Smooth muscle cell (in vitro differentiated cells): Measurements from ENCODE around the gene RPL22. TPM values are rescaled to one million over a fixed set of nuclear protein-coding genes. Genes with fewer than 3 reads are reported as not detected.

Source experiments
- DNase-seq: peaks from one replicate; lab custom pipeline; 2025; ENCODE audit not compliant: unreplicated experiment; lab: John Stamatoyannopoulos, UW
- H2AFZ ChIP-seq: fragments of 200-600 bp; sonication (generic); 2 replicates; pipeline ENCODE4 v1.6.0; 2016; ENCODE audit warnings: antibody characterized with exemption, low read depth, mild to moderate bottlenecking
- H3F3A ChIP-seq: fragments of 200-600 bp; sonication (generic); 2 replicates; pipeline ENCODE4 v1.6.0; 2017; ENCODE audit warnings: antibody characterized with exemption, low read depth
- H3K27ac ChIP-seq: fragments of 200-600 bp; sonication (generic); 2 replicates; pipeline ENCODE4 v1.5.1; 2016; ENCODE audit warnings: low read depth, mild to moderate bottlenecking
- H3K27me3 ChIP-seq: fragments of 200-600 bp; sonication (generic); 2 replicates; pipeline ENCODE4 v1.6.1; 2016; ENCODE audit warnings: low read depth, mild to moderate bottlenecking
- H3K36me3 ChIP-seq: fragments of 200-600 bp; sonication (generic); 2 replicates; pipeline ENCODE4 v1.5.1; 2016; ENCODE audit warnings: low read depth
- H3K4me1 ChIP-seq: fragments of 200-600 bp; sonication (generic); 2 replicates; pipeline ENCODE4 v1.5.1; 2016; ENCODE audit warnings: low read depth
- H3K4me2 ChIP-seq: fragments of 200-600 bp; sonication (generic); 2 replicates; pipeline ENCODE4 v1.6.0; 2016; ENCODE audit warnings: mild to moderate bottlenecking
- H3K4me3 ChIP-seq: fragments of 200-600 bp; sonication (generic); 2 replicates; pipeline ENCODE4 v1.5.1; 2016; ENCODE audit warnings: mild to moderate bottlenecking
- H3K79me2 ChIP-seq: fragments of 200-600 bp; sonication (generic); 2 replicates; pipeline ENCODE4 v1.6.0; 2016; ENCODE audit warnings: low read depth, mild to moderate bottlenecking
- H3K9ac ChIP-seq: fragments of 200-600 bp; sonication (generic); 2 replicates; pipeline ENCODE4 v1.6.0; 2016; ENCODE audit warnings: low read depth
- H3K9me3 ChIP-seq: fragments of 200-600 bp; sonication (generic); replicated peaks from 2 replicates; pipeline ENCODE4 v1.5.1; 2016; ENCODE audit warnings: low read depth
- H4K20me1 ChIP-seq: fragments of 200-600 bp; sonication (generic); 2 replicates; pipeline ENCODE4 v1.6.0; 2016; ENCODE audit warnings: low read depth
- WGBS: methylation state at CpG from one replicate; pipeline ENCODE4 v1.1.7; 2016; ENCODE audit warnings: low lambda C conversion rate; 5-methylcytosine and 5-hydroxymethylcytosine counted together
- polyA plus RNA-seq: library from polyadenylated mRNA; unstranded; fragments of >200 nt; fragmentation: Nextera tagmentation; extraction: Ambion mirVana; gene quantifications from 2 replicates; pipeline ENCODE4 v1.2.1, GENCODE V29; 2016
- total RNA-seq: library from RNA; depleted of rRNA; stranded (reverse); fragments of >200 nt; gene quantifications from 2 replicates; pipeline ENCODE4 v1.2.3, GENCODE V29; 2014
- TF ChIP-seq, protein P1 (sequence below): fragments of 200-600 bp; sonication (generic); IDR thresholded peaks from 2 replicates; pipeline ENCODE4 v1.5.1; 2017; ENCODE audit warnings: borderline replicate concordance, mild to moderate bottlenecking, antibody characterized with exemption; ENCODE audit not compliant: insufficient read depth, poor library complexity, severe bottlenecking

RPL22 gene
- total and polyA plus RNA-seq, 2 experiments from 2014 or later, result 108 TPM

DNA sequence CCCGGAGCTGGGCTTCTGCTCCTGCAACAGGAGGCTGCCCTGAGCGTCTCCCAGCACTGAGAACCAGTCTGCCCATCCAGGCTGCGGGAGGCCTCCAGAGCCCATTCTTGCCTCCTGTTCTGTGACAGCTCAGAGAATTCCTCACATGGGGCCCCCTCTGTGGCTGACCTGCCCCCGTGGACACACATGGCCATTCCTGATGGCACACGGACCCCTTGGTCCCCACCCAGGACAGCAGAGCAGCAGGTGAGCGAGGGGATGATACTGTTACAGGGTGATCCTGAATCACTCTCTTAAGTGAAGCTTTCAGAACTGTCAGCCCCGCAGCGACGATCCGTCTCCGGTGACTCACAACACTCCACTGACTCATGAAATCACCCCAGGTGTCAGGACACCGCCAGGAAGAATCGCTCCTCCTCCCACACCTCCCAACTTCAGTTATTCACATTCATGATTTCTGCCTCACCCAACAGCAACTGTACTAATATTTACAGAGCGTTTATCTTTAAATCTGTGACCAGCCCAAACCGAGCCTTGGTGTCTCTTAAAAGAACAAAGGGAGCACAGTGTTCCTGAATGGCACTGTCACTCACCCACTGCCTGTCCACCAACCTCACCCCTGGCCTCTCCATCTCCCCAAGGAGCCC, 41.7 kb downstream of the RPL22 start:
- Histone ChIP-seq H3K4me2 (no peak overlapping the region), H3K36me3 (no peaks in the 10 kb centered on the region), H3K27me3 (peaks cover 2% of the 10 kb centered on the region), H4K20me1 (no peaks in the 10 kb centered on the region), H3K9me3 (no peaks in the 10 kb centered on the region), H2AFZ (no peak overlapping the region), H3K79me2 (no peaks in the 10 kb centered on the region), H3K9ac (no peak overlapping the region), H3K4me3 (no peak overlapping the region), H3F3A (no peaks in the 10 kb centered on the region), H3K27ac (no peak overlapping the region), H3K4me1 (no peaks in the 10 kb centered on the region)
- 32% methylated on average over 15 of the region's 15 CpGs for WGBS
- TF ChIP-seq, protein P1, sequence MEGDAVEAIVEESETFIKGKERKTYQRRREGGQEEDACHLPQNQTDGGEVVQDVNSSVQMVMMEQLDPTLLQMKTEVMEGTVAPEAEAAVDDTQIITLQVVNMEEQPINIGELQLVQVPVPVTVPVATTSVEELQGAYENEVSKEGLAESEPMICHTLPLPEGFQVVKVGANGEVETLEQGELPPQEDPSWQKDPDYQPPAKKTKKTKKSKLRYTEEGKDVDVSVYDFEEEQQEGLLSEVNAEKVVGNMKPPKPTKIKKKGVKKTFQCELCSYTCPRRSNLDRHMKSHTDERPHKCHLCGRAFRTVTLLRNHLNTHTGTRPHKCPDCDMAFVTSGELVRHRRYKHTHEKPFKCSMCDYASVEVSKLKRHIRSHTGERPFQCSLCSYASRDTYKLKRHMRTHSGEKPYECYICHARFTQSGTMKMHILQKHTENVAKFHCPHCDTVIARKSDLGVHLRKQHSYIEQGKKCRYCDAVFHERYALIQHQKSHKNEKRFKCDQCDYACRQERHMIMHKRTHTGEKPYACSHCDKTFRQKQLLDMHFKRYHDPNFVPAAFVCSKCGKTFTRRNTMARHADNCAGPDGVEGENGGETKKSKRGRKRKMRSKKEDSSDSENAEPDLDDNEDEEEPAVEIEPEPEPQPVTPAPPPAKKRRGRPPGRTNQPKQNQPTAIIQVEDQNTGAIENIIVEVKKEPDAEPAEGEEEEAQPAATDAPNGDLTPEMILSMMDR, result no peak
- DNase-seq, result no peak

DNA sequence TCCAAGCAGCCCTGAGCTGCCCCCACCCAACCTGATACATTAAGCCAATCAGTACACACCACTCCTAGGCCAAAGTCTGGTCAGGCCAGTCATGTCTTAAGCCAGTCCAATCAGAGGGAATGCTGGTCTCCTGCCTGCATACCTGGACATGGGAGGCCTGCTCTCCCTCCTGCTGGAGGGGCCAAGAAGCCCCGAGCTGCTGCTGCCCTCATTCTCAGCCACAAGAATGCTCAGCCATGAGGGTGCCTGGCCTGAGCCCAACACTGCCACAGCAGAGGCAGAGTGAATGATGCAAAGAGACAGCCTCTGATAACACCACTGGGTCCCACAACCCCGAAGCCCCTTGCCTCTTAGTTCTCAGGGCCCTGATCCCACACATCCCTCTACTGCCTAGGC, 42.3 kb downstream of the RPL22 start:
- no peak overlapping the region for H2AFZ ChIP-seq
- TF ChIP-seq, protein P1, result no peak
- H3F3A ChIP-seq, result no peaks in the 10 kb centered on the region
- no peaks in the 10 kb centered on the region for H3K79me2 ChIP-seq
- no peaks in the 10 kb centered on the region for H3K4me1 ChIP-seq
- DNase-seq, result no peak
- H3K4me3 ChIP-seq, result no peak overlapping the region
- no peaks in the 10 kb centered on the region for H3K36me3 ChIP-seq
- H3K27ac ChIP-seq, result no peak overlapping the region
- WGBS, result 68% methylated on average over 2 of the region's 2 CpGs
- no peak overlapping the region for H3K4me2 ChIP-seq
- H4K20me1 ChIP-seq, result no peaks in the 10 kb centered on the region
- no peak overlapping the region for H3K9ac ChIP-seq
- no peaks in the 10 kb centered on the region for H3K9me3 ChIP-seq
- peaks cover 2% of the 10 kb centered on the region for H3K27me3 ChIP-seq

DNA sequence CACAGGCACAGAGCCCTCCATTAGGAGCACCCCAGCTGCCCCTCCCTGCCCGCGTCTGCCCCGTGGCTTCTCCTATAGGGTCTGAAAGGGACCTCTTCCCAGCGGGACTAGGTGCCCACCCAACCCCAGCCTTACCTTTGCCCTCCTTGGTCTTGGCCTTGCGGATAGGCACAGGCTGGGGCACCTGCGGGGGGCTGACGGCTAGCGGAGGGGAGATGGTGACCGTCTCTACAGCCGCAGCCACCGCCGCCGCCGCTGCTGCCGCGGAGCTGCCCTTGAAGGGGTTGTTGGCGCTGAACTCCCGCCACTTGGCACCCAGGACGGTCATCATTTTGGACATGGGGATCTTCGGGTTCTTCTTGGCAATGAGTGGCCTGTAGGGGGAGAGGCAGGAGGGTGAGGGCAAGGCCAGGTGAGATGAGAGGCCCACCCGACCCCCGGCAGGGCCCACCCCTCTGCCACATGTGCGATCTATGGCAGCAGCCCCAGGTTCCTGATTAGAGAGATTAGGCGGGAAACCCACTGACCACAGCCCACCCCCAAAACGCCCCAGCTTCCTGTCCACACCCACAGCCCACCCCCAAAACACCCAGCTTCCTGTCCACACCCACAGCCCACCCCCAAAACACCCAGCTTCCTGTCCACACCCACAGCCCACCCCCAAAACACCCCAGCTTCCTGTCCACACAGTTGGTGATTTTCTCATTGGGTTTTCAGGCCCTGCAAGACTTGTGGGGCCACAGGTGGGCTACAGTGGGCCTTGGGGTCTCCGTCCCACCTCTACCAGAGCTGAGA, 44.7 kb downstream of the RPL22 start:
- H2AFZ ChIP-seq, result no peak overlapping the region
- 98% methylated on average over 24 of the region's 26 CpGs for WGBS

More for the DNA sequence above, 44.7 kb downstream of the RPL22 start:
- Histone ChIP-seq H3K27me3 (no peaks in the 10 kb centered on the region), H4K20me1 (no peaks in the 10 kb centered on the region), H3K4me2 (no peak overlapping the region), H3K27ac (no peak overlapping the region), H3K79me2 (no peaks in the 10 kb centered on the region), H3K4me1 (no peaks in the 10 kb centered on the region), H3K4me3 (no peak overlapping the region), H3K36me3 (no peaks in the 10 kb centered on the region), H3F3A (no peaks in the 10 kb centered on the region), H3K9me3 (no peaks in the 10 kb centered on the region), H3K9ac (no peak overlapping the region)
- no peak for DNase-seq
- TF ChIP-seq, protein P1, result no peak
